HG02623 (cell line): ENCODE data around the gene RIT2.

Source experiments
- ATAC-seq: cut with Tn5 transposase; IDR thresholded peaks from one replicate; pipeline ENCODE4 v1.9.1; 2021; ENCODE audit warnings: moderate library complexity; ENCODE audit not compliant: unreplicated experiment

RIT2 gene

GRCh38 chr18:42706029-42706608, 409.4 kb downstream of the RIT2 start:
- no peak for ATAC-seq
